H9 (cell line): ENCODE data around the gene GRHPR. TPM values are rescaled to one million over a fixed set of nuclear protein-coding genes. Genes with fewer than 3 reads are reported as not detected.

Experiments used
- DNase-seq: peaks from one replicate; pipeline ENCODE4 v3.0.0-alpha.2; 2017
- H2AFZ ChIP-seq: one replicate; pipeline ENCODE4 v1.6.1; 2013; ENCODE audit warnings: mild to moderate bottlenecking, low read length, control low read depth, moderate library complexity
- H2AK5ac ChIP-seq: 2 replicates; pipeline ENCODE4 v1.6.1; 2013; ENCODE audit warnings: low read length, control low read depth, mixed read lengths; ENCODE audit not compliant: insufficient read length
- H2BK120ac ChIP-seq: one replicate; pipeline ENCODE4 v1.6.1; 2013; ENCODE audit warnings: low read depth, mild to moderate bottlenecking, low read length, control low read depth, inconsistent platforms; ENCODE audit not compliant: poor library complexity, severe bottlenecking
- H2BK12ac ChIP-seq: 2 replicates; pipeline ENCODE4 v1.6.1; 2013; ENCODE audit warnings: low read length, control low read depth, mixed read lengths, low read depth; ENCODE audit not compliant: insufficient read length
- H2BK15ac ChIP-seq: 2 replicates; pipeline ENCODE4 v1.6.1; 2013; ENCODE audit warnings: low read depth, low read length, control low read depth
- H2BK20ac ChIP-seq: one replicate; pipeline ENCODE4 v1.6.1; 2013; ENCODE audit warnings: low read depth, mild to moderate bottlenecking, low read length, control low read depth, inconsistent platforms; ENCODE audit not compliant: poor library complexity, severe bottlenecking
- H2BK5ac ChIP-seq: 2 replicates; pipeline ENCODE4 v1.6.1; 2013; ENCODE audit warnings: low read length, control low read depth, mixed read lengths; ENCODE audit not compliant: insufficient read length
- H3K14ac ChIP-seq: 2 replicates; pipeline ENCODE4 v1.6.1; 2013; ENCODE audit warnings: low read length, control low read depth; ENCODE audit not compliant: insufficient read depth
- H3K18ac ChIP-seq: 2 replicates; pipeline ENCODE4 v1.6.1; 2013; ENCODE audit warnings: low read depth, mild to moderate bottlenecking, mixed read lengths, low read length, control low read depth; ENCODE audit not compliant: insufficient read length
- H3K23ac ChIP-seq: 2 replicates; pipeline ENCODE4 v1.6.1; 2013; ENCODE audit warnings: low read length, control low read depth, mixed read lengths, low read depth; ENCODE audit not compliant: insufficient read length
- H3K23me2 ChIP-seq: 2 replicates; pipeline ENCODE4 v1.6.1; 2013; ENCODE audit warnings: low read depth, mild to moderate bottlenecking, mixed read lengths, low read length, control low read depth; ENCODE audit not compliant: insufficient read length, poor library complexity, severe bottlenecking
- H3K27ac ChIP-seq: 2 replicates; pipeline ENCODE4 v1.5.1; 2013; ENCODE audit warnings: low read length, control low read depth, mixed read lengths, low read depth; ENCODE audit not compliant: insufficient read length
- H3K27me3 ChIP-seq: 2 replicates; pipeline ENCODE4 v1.6.1; 2013; ENCODE audit warnings: low read length, control low read depth, inconsistent platforms; ENCODE audit not compliant: insufficient read depth
- H3K4ac ChIP-seq: 2 replicates; pipeline ENCODE4 v1.6.1; 2013; ENCODE audit warnings: low read depth, mild to moderate bottlenecking, control low read depth, inconsistent platforms, low read length, moderate library complexity
- H3K4me1 ChIP-seq: 2 replicates; pipeline ENCODE4 v1.6.1; 2013; ENCODE audit warnings: low read length, control low read depth, inconsistent platforms; ENCODE audit not compliant: insufficient read depth
- H3K4me2 ChIP-seq: 2 replicates; pipeline ENCODE4 v1.6.1; 2013; ENCODE audit warnings: low read length, control low read depth, mixed read lengths; ENCODE audit not compliant: insufficient read length, insufficient read depth
- H3K56ac ChIP-seq: 2 replicates; pipeline ENCODE4 v1.6.1; 2013; ENCODE audit warnings: low read depth, mild to moderate bottlenecking, mixed read lengths, low read length, control low read depth; ENCODE audit not compliant: insufficient read length
- H3K79me1 ChIP-seq: 2 replicates; pipeline ENCODE4 v1.6.1; 2013; ENCODE audit warnings: low read depth, mild to moderate bottlenecking, moderate library complexity, low read length, control low read depth, inconsistent platforms; ENCODE audit not compliant: insufficient read depth, poor library complexity, severe bottlenecking
- H3K79me2 ChIP-seq: 2 replicates; pipeline ENCODE4 v1.6.1; 2013; ENCODE audit warnings: low read length, control low read depth, inconsistent platforms; ENCODE audit not compliant: insufficient read depth
- H3K9ac ChIP-seq: 2 replicates; pipeline ENCODE4 v1.6.1; 2013; ENCODE audit warnings: low read length, control low read depth, mixed read lengths; ENCODE audit not compliant: insufficient read length; ENCODE audit errors: extremely low read depth
- H3K9me3 ChIP-seq: one replicate; pipeline ENCODE4 v1.6.1; 2013; ENCODE audit warnings: low read depth, low read length, inconsistent platforms; ENCODE audit not compliant: control insufficient read depth
- H3T11ph ChIP-seq: one replicate; pipeline ENCODE4 v1.6.1; 2013; ENCODE audit warnings: mild to moderate bottlenecking, low read length, control low read depth, inconsistent platforms
- H4K20me1 ChIP-seq: one replicate; pipeline ENCODE4 v1.6.1; 2013; ENCODE audit not compliant: control insufficient read depth, insufficient read length, insufficient read depth
- H4K5ac ChIP-seq: 2 replicates; pipeline ENCODE4 v1.6.1; 2013; ENCODE audit warnings: low read depth, mild to moderate bottlenecking, mixed read lengths, low read length, control low read depth; ENCODE audit not compliant: insufficient read length
- H4K8ac ChIP-seq: replicated peaks from 2 replicates; pipeline ENCODE4 v1.6.1; 2013; ENCODE audit warnings: low read length, control low read depth, mixed read lengths, low read depth; ENCODE audit not compliant: insufficient read length
- H4K91ac ChIP-seq: 2 replicates; pipeline ENCODE4 v1.6.1; 2013; ENCODE audit warnings: low read depth, mild to moderate bottlenecking, moderate library complexity, mixed read lengths, low read length, control low read depth; ENCODE audit not compliant: insufficient read length
- H3K27ac Mint-ChIP-seq, 3 experiments: 2 replicates in 2 of 3; 3 replicates in 1 of 3; pipeline ENCODE4 v1.8.0; 2020 to 2021; ENCODE audit warnings: mixed read lengths in 3 of 3, mild to moderate bottlenecking in 1 of 3, moderate library complexity in 1 of 3
- H3K27me3 Mint-ChIP-seq: 2 replicates; pipeline ENCODE4 v1.8.0; 2021; ENCODE audit warnings: low read depth, mild to moderate bottlenecking, moderate library complexity, mixed read lengths
- H3K36me3 Mint-ChIP-seq, 3 experiments: 2 replicates in 2 of 3; 3 replicates in 1 of 3; pipeline ENCODE4 v1.8.0; 2020 to 2021; ENCODE audit warnings: low read depth in 3 of 3, mixed read lengths in 3 of 3; ENCODE audit not compliant: insufficient read depth in 1 of 3
- H3K4me1 Mint-ChIP-seq, 2 experiments: 2 replicates each; pipeline ENCODE4 v1.8.0; 2020; ENCODE audit warnings: mixed read lengths in 2 of 2
- H3K4me3 Mint-ChIP-seq, 2 experiments: 2 replicates in 1 of 2; 3 replicates in 1 of 2; pipeline ENCODE4 v1.8.0; 2020 to 2021; ENCODE audit warnings: mild to moderate bottlenecking in 2 of 2, mixed read lengths in 2 of 2, moderate library complexity in 1 of 2
- H3K9me3 Mint-ChIP-seq, 2 experiments: 2 replicates in 1 of 2; 3 replicates in 1 of 2; pipeline ENCODE4 v1.8.0; 2020; ENCODE audit warnings: mild to moderate bottlenecking in 2 of 2, mixed read lengths in 2 of 2, moderate library complexity in 1 of 2
- CTCF ChIP-seq: fragments of 200-600 bp; sonication (generic); conservative IDR thresholded peaks from 3 replicates; pipeline ENCODE4 v1.8.0; 2021; ENCODE audit warnings: antibody characterized with exemption, mild to moderate bottlenecking
- WGBS: extraction: QIAGEN DNeasy Blood & Tissue Kit; methylation state at CpG from one replicate; pipeline ENCODE4 v1.1.7; 2013; ENCODE audit warnings: missing lambda C conversion rate, low lambda C conversion rate, mixed read lengths; ENCODE audit not compliant: insufficient read length; ENCODE audit errors: extremely low coverage; 5-methylcytosine and 5-hydroxymethylcytosine counted together
- total RNA-seq: library from RNA; stranded (reverse); gene quantifications from 2 replicates; pipeline ENCODE4 v1.2.1, GENCODE V29; 2021

The GRHPR gene
- total RNA-seq, 1 experiment from 2014 or later: 97.9 TPM

GRCh38 chr9:37408933-37409710 lies 13.4 kb upstream of the GRHPR start:
- no peaks in the 10 kb centered on the region; the same call in 1 of the 2 replicates for H3K4me1 ChIP-seq
- no peaks in the 10 kb centered on the region for H4K20me1 ChIP-seq
- H3K18ac ChIP-seq: no peak overlapping the region
- no peak for DNase-seq
- peaks cover 17 to 32% of the 10 kb centered on the region in 2 experiments for H3K4me1 Mint-ChIP-seq
- H3K36me3 Mint-ChIP-seq: no peaks in the 10 kb centered on the region
- H3K9me3 ChIP-seq: no peaks in the 10 kb centered on the region
- no peak overlapping the region for H4K8ac ChIP-seq
- no peaks in the 10 kb centered on the region for H3K27me3 ChIP-seq
- no peak overlapping the region for H2BK15ac ChIP-seq
- H4K5ac ChIP-seq: no peak overlapping the region
- H2AK5ac ChIP-seq: no peak overlapping the region
- TF ChIP-seq CTCF: no peak
- no peak overlapping the region for H3K14ac ChIP-seq
- no peak overlapping the region for H2BK12ac ChIP-seq
- no peak overlapping the region for H3K27ac Mint-ChIP-seq
- WGBS: no CpG with 5 or more reads among the region's 22 CpGs
- no peak overlapping the region for H3T11ph ChIP-seq
- H3K9ac ChIP-seq: no peak overlapping the region
- H2BK20ac ChIP-seq: no peak overlapping the region
- no peak overlapping the region for H3K27ac ChIP-seq
- H3K4me2 ChIP-seq: no peak overlapping the region
- H3K23me2 ChIP-seq: no peaks in the 10 kb centered on the region
- no peak overlapping the region for H3K4me3 Mint-ChIP-seq
- H4K91ac ChIP-seq: no peak overlapping the region
- no peak overlapping the region for H3K56ac ChIP-seq
- H3K79me2 ChIP-seq: no peaks in the 10 kb centered on the region
- H2BK5ac ChIP-seq: no peak overlapping the region
- no peak overlapping the region for H3K23ac ChIP-seq
- H2BK120ac ChIP-seq: no peak overlapping the region
- H3K79me1 ChIP-seq: no peaks in the 10 kb centered on the region
- no peaks in the 10 kb centered on the region; the same call in 1 of the 2 replicates for H3K27me3 Mint-ChIP-seq
- H3K9me3 Mint-ChIP-seq: no peaks in the 10 kb centered on the region
- H2AFZ ChIP-seq: no peak overlapping the region
- no peak overlapping the region for H3K4ac ChIP-seq
